Fibroblast of villous mesenchyme (primary cell): Measurements from ENCODE around the gene CAPN9. TPM values are rescaled to one million over a fixed set of nuclear protein-coding genes. Genes with fewer than 3 reads are reported as not detected.

Source experiments
- DNase-seq: peaks from one replicate; pipeline ENCODE4 v3.0.0-alpha.2; 2010; ENCODE audit warnings: low read depth
- H3K4me3 ChIP-seq: 2 replicates; pipeline ENCODE4 v1.5.1; 2011; ENCODE audit warnings: low read depth, mild to moderate bottlenecking, low read length
- CTCF ChIP-seq: IDR thresholded peaks from 2 replicates; pipeline ENCODE4 v1.5.1; 2012; ENCODE audit warnings: low read depth, mild to moderate bottlenecking, low read length; ENCODE audit not compliant: insufficient read depth
- total RNA-seq: library from RNA; depleted of rRNA; stranded (reverse); fragments of >200 nt; gene quantifications from 2 replicates; pipeline ENCODE4 v1.2.3, GENCODE V29; 2012

CAPN9 gene
- total RNA-seq, 1 donor: not detected

- TF ChIP-seq CTCF: no peak
- DNase-seq: no peak
- H3K4me3 ChIP-seq: no peak overlapping the region
Observed at GRCh38 chr1:230739564-230740290, 7.5 kb upstream of the CAPN9 start.

GRCh38 chr1:230743899-230744298, 3.3 kb upstream of the CAPN9 start:
- TF ChIP-seq CTCF: no peak
- no peak for DNase-seq
- no peak overlapping the region for H3K4me3 ChIP-seq

GRCh38 chr1:230744382-230744781, 2.8 kb upstream of the CAPN9 start:
- H3K4me3 ChIP-seq: no peak overlapping the region
- peak; percentile 50 for DNase-seq
- no peak for TF ChIP-seq CTCF

- no peak for DNase-seq
- no peak overlapping the region for H3K4me3 ChIP-seq
- no peak for TF ChIP-seq CTCF
Observed at GRCh38 chr1:230745071-230745470, 2.1 kb upstream of the CAPN9 start.

- DNase-seq: no peak
- TF ChIP-seq CTCF: no peak
- H3K4me3 ChIP-seq: no peak overlapping the region
Observed at GRCh38 chr1:230746617-230747016, 571 bp upstream of the CAPN9 start.

GRCh38 chr1:230747890-230748800, 957 bp downstream of the CAPN9 start:
- no peak for DNase-seq
- TF ChIP-seq CTCF: no peak
- H3K4me3 ChIP-seq: no peak overlapping the region
